Measurements from ENCODE around the gene PNCK. TPM values are rescaled to one million over a fixed set of nuclear protein-coding genes. Genes with fewer than 3 reads are reported as not detected.

PNCK gene
- polyA plus RNA-seq, 1 experiment: 0.22 TPM

- Histone ChIP-seq H3K4me3 (ENCODE audit: low read depth, low read length) (no peak overlapping the region), H3K27me3 (ENCODE audit: control insufficient read depth, insufficient read depth, low read length) (peaks cover 2% of the 10 kb centered on the region; the same call in 1 of the 2 replicates), H3K36me3 (ENCODE audit: control insufficient read depth, insufficient read depth, low read length) (no peaks in the 10 kb centered on the region)
- POLR2A ChIA-PET: no interaction called here
- CTCF ChIA-PET: no interaction called here
- no peak for TF ChIP-seq CTCF (IDR thresholded peaks at IDR 0.05; ENCODE audit: insufficient read depth, low read depth, low read length)
- no peak for DNase-seq (ENCODE audit: low read depth)
These were observed 45.5 kb downstream of the PNCK start for GRCh38 chrX:153628129-153628528.

GRCh38 chrX:153627675-153628111 lies 45.9 kb downstream of the PNCK start:
- H3K4me3 ChIP-seq (ENCODE audit: low read depth, low read length): no peak overlapping the region
- POLR2A ChIA-PET: no interaction called here
- CTCF ChIA-PET: no interaction called here
- DNase-seq (ENCODE audit: low read depth): no peak
- peaks cover 2% of the 10 kb centered on the region; the same call in 1 of the 2 replicates for H3K27me3 ChIP-seq (ENCODE audit: control insufficient read depth, insufficient read depth, low read length)
- H3K36me3 ChIP-seq (ENCODE audit: control insufficient read depth, insufficient read depth, low read length): no peaks in the 10 kb centered on the region
- TF ChIP-seq CTCF (IDR thresholded peaks at IDR 0.05; ENCODE audit: insufficient read depth, low read depth, low read length): no peak

DNA sequence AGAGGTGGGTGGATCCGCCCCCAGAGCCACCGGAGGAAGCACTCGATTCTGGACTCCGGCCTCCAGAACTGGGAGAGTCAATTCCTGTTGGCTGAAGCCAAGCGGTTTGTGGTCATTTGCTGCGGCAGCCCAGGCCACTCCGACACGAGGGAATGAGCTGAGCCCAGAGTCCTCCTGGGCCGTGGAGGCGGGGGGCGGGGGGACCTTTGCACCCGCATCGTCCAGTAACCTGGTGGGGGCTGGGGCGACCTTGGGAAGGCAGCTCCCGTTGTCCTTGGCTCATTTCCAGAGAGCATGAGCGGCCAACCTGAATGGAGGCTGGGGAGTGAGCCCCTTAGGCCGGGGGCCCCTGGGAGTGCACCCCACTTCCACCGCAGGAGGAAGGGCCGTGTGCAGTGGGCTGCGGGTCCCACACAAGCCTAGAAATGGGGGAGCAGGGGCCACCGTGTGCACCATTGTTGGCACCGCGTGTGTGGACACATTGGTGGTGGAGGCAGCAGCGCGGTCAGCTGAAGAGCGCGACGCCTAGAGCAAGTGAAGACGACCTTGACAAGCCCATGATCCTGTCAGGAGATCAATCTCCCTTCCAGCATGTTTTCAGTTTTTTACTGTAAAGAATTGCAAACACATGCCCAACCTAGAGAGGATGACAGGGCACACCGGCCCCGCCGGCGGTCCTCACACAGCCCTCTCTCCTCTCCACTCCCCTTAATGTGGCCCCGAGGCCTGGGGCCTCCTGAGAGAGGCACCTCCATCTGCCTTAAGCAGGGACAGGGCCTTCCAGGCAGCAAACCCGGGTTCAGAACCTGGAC lies 46.5 kb downstream of the PNCK start:
- Histone ChIP-seq H3K27me3 (ENCODE audit: control insufficient read depth, insufficient read depth, low read length) (peaks cover 2% of the 10 kb centered on the region; the same call in 1 of the 2 replicates), H3K36me3 (ENCODE audit: control insufficient read depth, insufficient read depth, low read length) (no peaks in the 10 kb centered on the region), H3K4me3 (ENCODE audit: low read depth, low read length) (no peak overlapping the region)
- DNase-seq (ENCODE audit: low read depth): no peak
- ChIA-PET POLR2A (no interaction called here), CTCF (no interaction called here)
- TF ChIP-seq CTCF (IDR thresholded peaks at IDR 0.05; ENCODE audit: insufficient read depth, low read depth, low read length): no peak

DNA sequence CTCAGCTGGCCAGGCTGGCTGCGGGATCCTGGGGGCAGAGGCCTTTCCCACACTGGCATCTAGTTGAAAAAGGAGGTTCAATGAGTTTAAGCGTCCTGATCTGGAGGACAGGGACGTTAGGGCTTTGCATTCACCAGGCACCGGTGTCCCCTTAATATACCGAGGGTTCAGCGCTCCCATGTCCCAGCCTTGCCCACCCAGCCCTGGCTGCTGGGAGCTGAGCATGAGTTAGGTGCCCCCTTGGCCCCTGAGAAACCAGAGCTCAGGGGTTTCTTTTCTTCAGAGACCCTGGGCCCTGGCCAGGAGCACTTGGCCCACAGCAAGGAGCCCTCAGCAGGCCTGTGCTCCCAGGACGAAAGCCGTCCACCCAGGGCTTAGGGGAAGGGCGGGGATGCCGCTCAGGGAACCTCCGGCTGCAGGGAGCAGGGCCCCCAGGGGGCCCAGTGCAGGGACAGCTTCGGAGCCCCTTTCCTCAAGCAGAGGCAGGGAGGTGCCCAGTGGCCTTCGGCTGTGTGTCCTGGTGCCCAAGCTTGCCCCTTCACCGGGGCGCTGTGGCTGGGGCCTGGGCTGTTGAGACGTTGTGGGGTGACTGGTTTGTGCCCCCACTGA lies 47.5 kb downstream of the PNCK start:
- ChIA-PET CTCF (no interaction called here), POLR2A (no interaction called here)
- no peak for TF ChIP-seq CTCF (IDR thresholded peaks at IDR 0.05; ENCODE audit: insufficient read depth, low read depth, low read length)
- peaks cover 2% of the 10 kb centered on the region; the same call in 1 of the 2 replicates for H3K27me3 ChIP-seq (ENCODE audit: control insufficient read depth, insufficient read depth, low read length)
- no peaks in the 10 kb centered on the region for H3K36me3 ChIP-seq (ENCODE audit: control insufficient read depth, insufficient read depth, low read length)
- DNase-seq (ENCODE audit: low read depth): no peak
- no peak overlapping the region for H3K4me3 ChIP-seq (ENCODE audit: low read depth, low read length)

DNA sequence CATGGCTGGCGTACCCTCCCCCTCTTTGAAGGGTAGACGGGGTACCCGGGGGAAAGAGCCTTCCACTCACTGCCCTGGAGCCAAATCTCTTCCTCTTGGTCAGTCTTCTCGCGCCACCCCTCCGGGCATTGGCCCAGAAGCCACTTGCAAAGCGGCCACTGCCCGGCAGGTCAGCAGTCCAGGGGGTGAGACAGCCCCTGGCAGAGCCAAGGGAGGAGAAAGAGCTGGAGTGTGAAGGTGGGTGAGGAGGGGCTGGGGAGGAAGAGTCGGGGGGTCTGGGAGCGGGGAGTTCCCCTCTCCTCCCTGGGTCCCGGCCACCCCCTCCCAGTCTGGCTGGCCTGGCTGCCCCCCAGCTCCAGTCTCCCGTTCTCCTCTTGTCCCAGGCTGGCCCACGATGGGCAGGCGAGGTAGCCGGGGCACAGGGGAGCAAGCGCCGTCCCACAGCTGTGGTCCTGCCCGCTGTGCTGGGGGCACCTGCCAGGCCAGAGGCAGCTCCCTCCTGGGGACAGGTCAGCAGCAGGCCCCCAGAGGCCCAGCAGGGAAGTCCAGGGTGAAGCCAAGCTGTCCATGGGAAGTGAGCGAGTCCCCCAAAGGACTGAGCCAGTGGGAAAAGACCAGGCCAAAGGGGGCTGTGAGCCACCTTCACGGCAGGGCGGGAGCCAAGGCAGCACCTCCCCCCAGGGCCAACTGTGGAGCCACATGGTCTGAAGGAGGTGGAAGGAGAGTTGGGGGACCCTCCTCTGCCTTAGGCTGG lies 48.2 kb downstream of the PNCK start:
- TF ChIP-seq CTCF (IDR thresholded peaks at IDR 0.05; ENCODE audit: insufficient read depth, low read depth, low read length): no peak
- ChIA-PET CTCF (interaction anchor here (0.9 kb wide), 1 partner anchor 16 kb away, joined by 3 read pairs; no protein-coding TSS in a partner anchor), POLR2A (no interaction called here)
- Histone ChIP-seq H3K36me3 (ENCODE audit: control insufficient read depth, insufficient read depth, low read length) (no peaks in the 10 kb centered on the region), H3K4me3 (ENCODE audit: low read depth, low read length) (no peak overlapping the region), H3K27me3 (ENCODE audit: control insufficient read depth, insufficient read depth, low read length) (peaks cover 2% of the 10 kb centered on the region; the same call in 1 of the 2 replicates)
- DNase-seq (ENCODE audit: low read depth): no peak
